HG03575 (cell line): Measurements from ENCODE around the gene NETO2.
"Not testable (repeated sequence)": the region's sequence is repeated elsewhere in the genome, so short reads cannot be mapped to it uniquely, and the experiment has no call there.

Experiments used
- ATAC-seq: cut with Tn5 transposase; IDR thresholded peaks from one replicate; pipeline ENCODE4 v1.9.1; 2021; ENCODE audit not compliant: unreplicated experiment, insufficient number of reproducible peaks, low FRiP score; ENCODE audit errors: extremely low read depth

NETO2 gene

GRCh38 chr16:47143677-47144558 lies at the start of gene NETO2:
Gene NETO2 (minus strand): TSS chr16:47143945. CDS start chr16:47143612, 333 bp downstream.
- ATAC-seq = peak; percentile 12

GRCh38 chr16:47182318-47182717 lies 38.6 kb upstream of the NETO2 start:
- ATAC-seq = no peak

GRCh38 chr16:47181066-47181465 lies 37.3 kb upstream of the NETO2 start:
- ATAC-seq = not testable (repeated sequence)

GRCh38 chr16:47180073-47180472 lies 36.3 kb upstream of the NETO2 start:
- ATAC-seq = no peak

- no peak for ATAC-seq
These were observed 31.4 kb upstream of the NETO2 start for GRCh38 chr16:47175152-47175551.

- no peak for ATAC-seq
These were observed 19.1 kb upstream of the NETO2 start for GRCh38 chr16:47162670-47163420.

- no peak for ATAC-seq
These were observed 17.7 kb upstream of the NETO2 start for GRCh38 chr16:47161464-47161863.

- ATAC-seq = no peak
These were observed 16.7 kb upstream of the NETO2 start for GRCh38 chr16:47160422-47160821.

GRCh38 chr16:47158992-47159391 lies 15.2 kb upstream of the NETO2 start:
- ATAC-seq = no peak

GRCh38 chr16:47156680-47157215 lies 13.0 kb upstream of the NETO2 start:
- ATAC-seq = no peak

GRCh38 chr16:47152501-47152900 lies 8.8 kb upstream of the NETO2 start:
- not testable (repeated sequence) for ATAC-seq

GRCh38 chr16:47150067-47150466 lies 6.3 kb upstream of the NETO2 start:
- no peak for ATAC-seq

- ATAC-seq = no peak
These were observed 773 bp upstream of the NETO2 start for GRCh38 chr16:47144559-47144877.

- peak; percentile 27 for ATAC-seq
These were observed 696 bp downstream of the NETO2 start for GRCh38 chr16:47142821-47143676.

- ATAC-seq = no peak
These were observed 1.3 kb downstream of the NETO2 start for GRCh38 chr16:47142486-47142820.

GRCh38 chr16:47141773-47142485 lies 1.8 kb downstream of the NETO2 start:
- ATAC-seq = peak; percentile 38

- ATAC-seq = no peak
These were observed 3.1 kb downstream of the NETO2 start for GRCh38 chr16:47140686-47141085.

- ATAC-seq = no peak
These were observed 4.1 kb downstream of the NETO2 start for GRCh38 chr16:47139561-47140185.
